SK-N-SH treated with all-trans-retinoic acid at 6 μM for 48 hours (cell line): ENCODE results near the gene TMEM132D.

Source experiments
- ATAC-seq: fragments of 200-7000 bp; cut with Tn5 transposase; 3 replicates; pipeline ENCODE4 v1.9.1; 2020; ENCODE audit warnings: mild to moderate bottlenecking, moderate library complexity
- ARNTL ChIP-seq: fragments of 450-650 bp; formaldehyde crosslinking; IDR thresholded peaks from 2 replicates; pipeline ENCODE4 v1.5.0; 2020; ENCODE audit warnings: low read depth, mild to moderate bottlenecking, moderate library complexity, borderline replicate concordance
- BACH2 ChIP-seq: fragments of 250-450 bp; sonication (Bioruptor Pico); IDR thresholded peaks from 2 replicates; pipeline ENCODE4 v1.9.0; 2021; ENCODE audit warnings: mild to moderate bottlenecking, borderline replicate concordance
- CSDC2 ChIP-seq: fragments of 250-450 bp; sonication (Bioruptor Pico); IDR thresholded peaks from 2 replicates; pipeline ENCODE4 v1.5.0; 2020; ENCODE audit warnings: mild to moderate bottlenecking, moderate library complexity
- CSRNP3 ChIP-seq: fragments of 250-450 bp; sonication (Bioruptor Pico); IDR thresholded peaks from 2 replicates; pipeline ENCODE4 v1.5.1; 2021; ENCODE audit warnings: mild to moderate bottlenecking, moderate library complexity
- ESRRG ChIP-seq: fragments of 250-450 bp; sonication (Bioruptor Pico); IDR thresholded peaks from 2 replicates; pipeline ENCODE4 v1.6.1; 2021; ENCODE audit warnings: mild to moderate bottlenecking
- GLIS3 ChIP-seq: fragments of 250-450 bp; sonication (Bioruptor Pico); IDR thresholded peaks from 2 replicates; pipeline ENCODE4 v1.5.0; 2020; ENCODE audit warnings: mild to moderate bottlenecking, moderate library complexity
- ISL1 ChIP-seq: fragments of 250-450 bp; sonication (Bioruptor Pico); IDR thresholded peaks from 2 replicates; pipeline ENCODE4 v2.1.2; 2022; ENCODE audit warnings: mild to moderate bottlenecking, moderate library complexity
- OSR1 ChIP-seq: fragments of 250-450 bp; sonication (Bioruptor Pico); IDR thresholded peaks from 2 replicates; pipeline ENCODE4 v1.8.0; 2022; ENCODE audit warnings: moderate library complexity, mild to moderate bottlenecking, inconsistent platforms
- PATZ1 ChIP-seq: fragments of 250-450 bp; sonication (Bioruptor Pico); IDR thresholded peaks from 2 replicates; pipeline ENCODE4 v1.8.0; 2020; ENCODE audit warnings: mild to moderate bottlenecking, moderate library complexity, borderline replicate concordance
- POU6F1 ChIP-seq: fragments of 250-450 bp; sonication (Bioruptor Pico); IDR thresholded peaks from 2 replicates; pipeline ENCODE4 v1.8.0; 2021; ENCODE audit warnings: low read depth, mild to moderate bottlenecking, moderate library complexity, borderline replicate concordance
- PPARA ChIP-seq: fragments of 250-450 bp; sonication (Bioruptor Pico); IDR thresholded peaks from 2 replicates; pipeline ENCODE4 v1.5.0; 2020; ENCODE audit warnings: mild to moderate bottlenecking, borderline replicate concordance
- RARB ChIP-seq: fragments of 250-450 bp; sonication (Bioruptor Pico); IDR thresholded peaks from 2 replicates; pipeline ENCODE4 v1.8.0; 2021; ENCODE audit warnings: mild to moderate bottlenecking, moderate library complexity
- SNAI2 ChIP-seq: fragments of 250-450 bp; sonication (Bioruptor Pico); IDR thresholded peaks from 2 replicates; pipeline ENCODE4 v1.5.0; 2020; ENCODE audit warnings: mild to moderate bottlenecking, moderate library complexity
- TCF4 ChIP-seq: fragments of 250-450 bp; sonication (Bioruptor Pico); IDR thresholded peaks from 2 replicates; pipeline ENCODE4 v1.8.0; 2021; ENCODE audit warnings: mild to moderate bottlenecking, moderate library complexity, borderline replicate concordance
- TOX ChIP-seq: fragments of 250-450 bp; sonication (Bioruptor Pico); IDR thresholded peaks from 2 replicates; pipeline ENCODE4 v1.8.0; 2021; ENCODE audit warnings: mild to moderate bottlenecking, moderate library complexity, borderline replicate concordance
- TSHZ2 ChIP-seq: fragments of 250-450 bp; sonication (Bioruptor Pico); IDR thresholded peaks from 2 replicates; pipeline ENCODE4 v1.5.0; 2020; ENCODE audit warnings: mild to moderate bottlenecking, moderate library complexity
- ZC3H10 ChIP-seq: fragments of 250-450 bp; sonication (Bioruptor Pico); IDR thresholded peaks from 2 replicates; pipeline ENCODE4 v1.5.1; 2021; ENCODE audit warnings: mild to moderate bottlenecking, moderate library complexity
- ZFP3 ChIP-seq: fragments of 250-450 bp; sonication (Bioruptor Pico); IDR thresholded peaks from 2 replicates; pipeline ENCODE4 v1.5.0; 2020; ENCODE audit warnings: mild to moderate bottlenecking, moderate library complexity
- ZFP30 ChIP-seq: fragments of 450-650 bp; formaldehyde crosslinking; IDR thresholded peaks from 2 replicates; pipeline ENCODE4 v1.5.0; 2022; ENCODE audit warnings: mild to moderate bottlenecking, moderate library complexity
- ZNF565 ChIP-seq: fragments of 450-650 bp; formaldehyde crosslinking; conservative IDR thresholded peaks from 2 replicates; pipeline ENCODE4 v1.5.0; 2020; ENCODE audit warnings: low read depth, mild to moderate bottlenecking, moderate library complexity
- ZNF70 ChIP-seq: fragments of 450-650 bp; formaldehyde crosslinking; IDR thresholded peaks from 2 replicates; pipeline ENCODE4 v1.5.0; 2020; ENCODE audit warnings: mild to moderate bottlenecking, moderate library complexity
- ZNF8 ChIP-seq: fragments of 450-650 bp; formaldehyde crosslinking; IDR thresholded peaks from 2 replicates; pipeline ENCODE4 v1.5.0; 2020; ENCODE audit warnings: mild to moderate bottlenecking, moderate library complexity
- TF ChIP-seq, protein P1 (sequence below): fragments of 250-450 bp; sonication (Bioruptor Pico); IDR thresholded peaks from 2 replicates; pipeline ENCODE4 v1.5.1; 2020; ENCODE audit warnings: low read depth, mild to moderate bottlenecking, moderate library complexity

The TMEM132D gene

DNA sequence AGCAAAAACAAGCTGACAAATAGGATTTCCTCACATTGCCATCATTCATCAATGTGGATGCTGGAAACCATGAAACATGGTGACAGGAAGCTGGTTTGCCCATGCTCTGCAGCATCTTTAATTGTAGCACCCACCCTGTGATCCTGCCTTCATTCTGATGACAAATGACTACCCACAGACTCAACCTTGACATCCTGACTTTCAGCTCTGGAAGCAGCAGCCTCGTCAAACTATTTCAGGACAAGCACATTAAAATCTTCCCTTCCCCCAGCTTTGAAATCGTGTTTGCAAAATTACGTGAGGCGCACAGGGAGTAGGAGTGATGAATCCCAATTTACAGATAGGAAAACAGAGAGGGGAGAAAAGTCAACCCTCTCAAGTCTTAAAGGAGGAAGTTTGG lies 765.0 kb downstream of the TMEM132D start:
- TF ChIP-seq TOX (CRISPR knock-in tag) (no peak), ARNTL (CRISPR knock-in tag) (no peak), ZNF565 (CRISPR knock-in tag) (no peak), BACH2 (CRISPR knock-in tag) (no peak), ZFP3 (CRISPR knock-in tag) (no peak), ZC3H10 (CRISPR knock-in tag) (no peak), CSDC2 (CRISPR knock-in tag) (no peak)
- no peak for ATAC-seq

DNA sequence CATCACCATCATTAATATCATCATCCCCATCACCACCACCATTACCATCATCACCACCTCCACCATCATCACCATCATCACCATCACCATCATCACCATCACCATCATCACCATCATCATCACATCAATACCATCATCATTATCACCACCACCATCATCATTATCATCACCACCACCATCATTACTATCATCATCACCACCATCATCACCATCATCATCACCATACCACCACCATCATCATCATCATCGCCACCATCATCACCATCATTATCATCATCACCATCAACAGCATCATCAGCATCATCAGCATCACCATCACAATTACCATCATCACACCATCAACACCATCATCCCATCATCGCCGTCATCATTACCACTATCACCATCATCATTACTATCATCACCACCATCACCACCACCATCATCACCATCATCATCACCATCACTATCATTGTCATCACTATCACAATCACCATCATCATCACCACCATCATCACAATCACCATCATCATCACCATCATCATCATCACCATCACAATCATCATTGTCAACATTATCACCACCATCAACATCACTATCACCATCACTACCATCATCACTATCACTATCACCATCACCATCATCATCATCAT lies 767.0 kb downstream of the TMEM132D start:
- TF ChIP-seq SNAI2 (CRISPR knock-in tag) (no peak), GLIS3 (no peak), PATZ1 (CRISPR knock-in tag) (no peak), CSRNP3 (CRISPR knock-in tag) (no peak), POU6F1 (CRISPR knock-in tag) (no peak), ZFP30 (no peak), ESRRG (CRISPR knock-in tag) (no peak), ZNF70 (no peak), BACH2 (CRISPR knock-in tag) (no peak), ZC3H10 (CRISPR knock-in tag) (no peak), TOX (CRISPR knock-in tag) (no peak), ZNF8 (no peak), PPARA (CRISPR knock-in tag) (no peak), CSDC2 (CRISPR knock-in tag) (no peak), RARB (CRISPR knock-in tag) (no peak), OSR1 (CRISPR knock-in tag) (no peak), TSHZ2 (no peak), TCF4 (CRISPR knock-in tag) (no peak), ISL1 (CRISPR knock-in tag) (no peak)
- TF ChIP-seq, protein P1, sequence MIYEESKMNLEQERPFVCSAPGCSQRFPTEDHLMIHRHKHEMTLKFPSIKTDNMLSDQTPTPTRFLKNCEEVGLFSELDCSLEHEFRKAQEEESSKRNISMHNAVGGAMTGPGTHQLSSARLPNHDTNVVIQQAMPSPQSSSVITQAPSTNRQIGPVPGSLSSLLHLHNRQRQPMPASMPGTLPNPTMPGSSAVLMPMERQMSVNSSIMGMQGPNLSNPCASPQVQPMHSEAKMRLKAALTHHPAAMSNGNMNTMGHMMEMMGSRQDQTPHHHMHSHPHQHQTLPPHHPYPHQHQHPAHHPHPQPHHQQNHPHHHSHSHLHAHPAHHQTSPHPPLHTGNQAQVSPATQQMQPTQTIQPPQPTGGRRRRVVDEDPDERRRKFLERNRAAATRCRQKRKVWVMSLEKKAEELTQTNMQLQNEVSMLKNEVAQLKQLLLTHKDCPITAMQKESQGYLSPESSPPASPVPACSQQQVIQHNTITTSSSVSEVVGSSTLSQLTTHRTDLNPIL (CRISPR knock-in tag), result no peak
- ATAC-seq, result no peak

DNA sequence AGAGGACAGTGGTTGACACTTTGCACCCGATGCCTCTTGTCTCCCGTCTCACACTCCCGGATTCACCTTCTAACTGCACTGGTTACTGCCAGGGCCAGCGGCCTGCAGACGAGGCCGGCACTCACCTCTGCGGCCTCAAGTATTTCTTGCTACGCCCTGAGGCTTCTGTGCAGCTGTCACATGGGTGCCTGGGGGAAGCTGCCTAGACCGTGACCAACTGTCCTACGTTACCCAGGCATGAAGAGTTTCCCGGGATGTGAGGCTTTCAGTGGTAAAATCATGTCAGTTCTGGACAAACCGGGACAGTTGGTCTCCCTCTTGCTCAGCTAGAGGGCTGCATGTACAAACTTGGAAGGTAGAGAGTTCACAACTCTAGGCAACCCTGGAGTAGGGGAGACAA lies 776.1 kb downstream of the TMEM132D start:
- no peak for ATAC-seq
- TF ChIP-seq GLIS3 (no peak), ARNTL (CRISPR knock-in tag) (no peak), ZNF565 (CRISPR knock-in tag) (no peak), TCF4 (CRISPR knock-in tag) (no peak), ISL1 (CRISPR knock-in tag) (no peak), ZC3H10 (CRISPR knock-in tag) (no peak), SNAI2 (CRISPR knock-in tag) (no peak), OSR1 (CRISPR knock-in tag) (no peak), PPARA (CRISPR knock-in tag) (no peak), TSHZ2 (no peak), RARB (CRISPR knock-in tag) (no peak)
- TF ChIP-seq, protein P1 (CRISPR knock-in tag), result no peak
